HG03469 (cell line): Measurements from ENCODE around the gene KAZN.

Experiments
- ATAC-seq: cut with Tn5 transposase; IDR thresholded peaks from one replicate; pipeline ENCODE4 v1.9.1; 2021; ENCODE audit warnings: mild to moderate bottlenecking, moderate library complexity, moderate number of reproducible peaks; ENCODE audit not compliant: unreplicated experiment

KAZN gene

DNA sequence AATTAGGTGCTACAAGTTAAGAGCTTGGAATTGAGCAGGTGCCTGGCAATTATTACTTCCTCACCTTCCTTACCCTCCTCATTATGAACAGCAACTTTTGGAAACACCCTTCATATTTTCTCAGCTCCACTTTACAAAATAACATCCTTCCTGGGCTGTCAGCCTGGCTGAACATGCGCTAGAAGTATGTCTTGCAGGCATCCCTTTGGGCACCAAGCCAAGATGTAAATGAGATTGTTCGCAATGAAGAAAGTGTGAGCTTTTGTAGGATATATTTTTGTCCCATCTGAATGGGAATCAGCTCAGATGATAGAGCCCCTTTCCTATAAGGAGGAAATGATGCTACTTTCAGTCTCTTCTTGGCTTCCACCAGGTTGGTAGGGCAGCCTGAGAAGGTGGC, 245.9 kb downstream of the KAZN start:
- no peak for ATAC-seq

DNA sequence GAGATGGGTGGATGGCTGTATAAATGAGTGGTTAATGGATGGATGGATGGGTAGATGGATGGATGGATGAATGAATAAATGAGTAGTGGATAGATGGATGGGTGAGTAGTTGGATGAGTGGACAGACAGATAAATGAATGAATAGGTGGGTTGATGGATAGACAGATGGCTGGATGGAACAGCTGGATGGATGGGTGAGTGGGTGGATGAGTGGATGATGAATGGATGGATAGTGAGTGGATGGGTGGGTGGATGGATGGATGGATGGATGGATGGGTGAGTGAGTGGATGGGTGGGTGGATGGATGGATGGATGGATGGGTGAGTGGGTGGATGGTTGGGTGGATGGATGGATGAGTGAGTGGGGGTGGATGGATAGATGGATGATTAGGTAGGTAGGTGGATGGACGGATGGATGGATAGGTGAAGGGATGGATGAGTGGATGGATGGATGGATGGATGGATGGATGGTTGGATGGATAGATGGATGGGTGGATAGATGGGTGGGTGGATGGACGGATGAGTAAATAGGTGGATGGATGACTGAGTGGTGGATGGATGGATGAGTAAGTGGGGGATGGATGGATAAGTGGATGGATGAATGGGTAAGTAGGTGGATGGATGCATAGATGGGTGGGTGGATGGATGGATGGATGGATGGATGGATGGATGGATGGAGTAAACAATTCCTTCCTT, 246.6 kb downstream of the KAZN start:
- ATAC-seq = no peak

DNA sequence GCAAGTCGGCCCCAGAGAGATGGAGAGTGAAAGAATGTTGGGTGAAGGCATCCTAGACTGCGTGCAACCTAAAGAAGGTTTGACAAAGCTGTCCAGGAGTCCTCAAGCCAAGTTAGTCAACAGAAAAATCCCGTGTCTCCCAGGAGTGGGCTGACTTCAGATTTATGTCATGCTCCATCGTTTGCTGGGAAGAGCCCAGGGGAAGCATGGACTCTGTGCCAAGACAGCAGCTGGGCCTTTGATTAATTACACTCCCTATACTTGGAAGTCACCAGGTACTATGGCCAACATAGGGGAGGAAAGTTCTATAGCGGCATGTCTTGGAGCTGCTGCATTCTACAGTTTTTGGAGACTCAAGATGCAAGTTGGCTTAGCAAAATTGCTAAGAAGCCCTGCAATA, 247.4 kb downstream of the KAZN start:
- no peak for ATAC-seq

DNA sequence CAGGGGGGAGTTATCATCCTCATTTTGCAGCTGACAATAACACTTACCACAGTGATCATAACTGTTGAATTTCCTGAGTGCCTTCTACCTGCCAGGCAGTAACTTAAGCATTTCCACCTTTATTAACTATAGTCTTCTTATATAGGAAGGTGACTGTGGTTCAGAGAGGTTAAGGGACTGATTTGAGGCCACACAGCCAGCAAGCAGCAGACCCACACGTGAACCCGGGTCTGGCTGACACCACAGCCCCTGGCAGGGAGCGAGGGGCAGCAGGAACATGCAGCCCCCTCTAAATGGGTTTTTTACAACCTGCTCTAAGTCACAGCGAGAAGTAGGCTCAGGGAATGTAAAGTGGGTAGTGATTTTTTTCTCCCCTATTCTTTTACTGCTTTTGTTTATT, 248.2 kb downstream of the KAZN start:
- no peak for ATAC-seq

DNA sequence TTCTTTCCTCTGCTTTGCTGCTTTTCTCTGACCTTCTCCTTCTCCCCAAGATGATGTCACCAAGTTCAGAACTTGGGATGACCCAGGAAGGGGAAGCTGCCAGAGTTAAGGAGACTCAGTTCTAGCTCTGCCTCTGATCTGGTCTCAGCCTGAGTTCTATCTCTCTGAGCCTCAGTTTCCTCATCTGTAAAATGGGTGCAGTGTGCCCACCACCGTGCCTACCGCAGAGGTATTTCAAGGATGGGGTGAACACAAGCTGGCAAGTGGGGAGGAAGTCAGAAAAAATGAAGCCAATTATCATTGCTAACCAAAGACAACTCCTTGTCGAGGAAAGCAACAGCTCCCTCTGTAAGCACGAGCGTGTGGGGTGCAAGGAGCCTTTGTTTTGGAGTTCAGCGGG, 249.7 kb downstream of the KAZN start:
- ATAC-seq = no peak

DNA sequence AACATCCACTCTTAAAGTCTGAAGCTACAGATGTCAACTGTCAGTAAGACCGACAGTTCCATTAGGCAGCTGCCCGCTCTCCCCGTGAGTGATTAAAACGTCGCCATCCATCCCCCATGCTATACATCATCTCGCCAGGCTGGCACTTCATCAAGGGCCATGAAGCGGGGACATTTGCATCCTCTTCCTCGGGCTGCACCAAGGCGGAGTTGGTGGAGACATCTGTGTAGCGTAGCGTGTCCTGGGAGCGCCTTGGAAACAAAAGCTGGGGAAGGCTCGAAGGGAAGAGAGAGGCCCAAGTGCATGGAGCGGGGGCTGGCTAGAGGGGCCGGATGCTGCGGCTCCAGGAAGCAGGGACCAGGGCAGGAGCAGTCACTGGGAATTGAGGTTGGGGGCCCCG, 250.1 kb downstream of the KAZN start:
- ATAC-seq = no peak

DNA sequence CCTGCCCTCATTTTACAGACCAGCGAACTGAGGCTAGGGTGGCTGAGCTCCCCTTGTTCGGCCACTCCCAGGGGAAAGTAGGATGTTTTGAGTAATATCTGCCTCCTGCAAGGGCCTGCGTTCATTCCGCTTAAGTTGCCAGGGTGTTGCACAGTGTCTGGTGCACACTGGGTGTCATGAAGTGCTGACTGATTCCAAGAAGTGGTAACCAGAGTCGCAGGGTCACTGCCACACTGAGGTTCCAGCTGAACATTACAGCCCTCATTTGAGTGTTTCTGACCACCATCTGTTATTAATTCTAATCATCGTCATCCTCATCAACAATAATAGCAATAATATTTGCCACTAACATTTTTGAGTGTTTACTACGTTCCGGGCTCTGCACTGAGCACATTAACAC, 250.6 kb downstream of the KAZN start:
- no peak for ATAC-seq

DNA sequence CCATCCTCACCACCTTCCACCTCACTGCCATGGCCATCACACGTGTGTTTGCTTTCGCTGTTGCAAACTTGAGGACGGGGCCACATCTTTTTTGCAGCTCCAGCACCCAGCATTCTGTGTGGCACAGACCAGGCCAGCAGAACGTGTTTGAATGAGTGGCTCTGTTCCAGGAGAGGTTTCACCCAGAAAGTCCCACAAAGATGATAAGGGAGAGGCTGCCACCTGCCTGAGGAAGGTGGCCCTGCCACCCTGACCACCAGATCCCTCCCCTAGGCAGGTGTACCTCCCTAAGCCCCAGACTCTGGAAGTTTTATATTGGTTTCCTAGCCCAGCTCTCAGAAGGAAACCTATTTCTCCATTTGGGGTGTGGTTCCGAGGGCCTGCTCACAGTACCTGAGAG, 252.1 kb downstream of the KAZN start:
- no peak for ATAC-seq

DNA sequence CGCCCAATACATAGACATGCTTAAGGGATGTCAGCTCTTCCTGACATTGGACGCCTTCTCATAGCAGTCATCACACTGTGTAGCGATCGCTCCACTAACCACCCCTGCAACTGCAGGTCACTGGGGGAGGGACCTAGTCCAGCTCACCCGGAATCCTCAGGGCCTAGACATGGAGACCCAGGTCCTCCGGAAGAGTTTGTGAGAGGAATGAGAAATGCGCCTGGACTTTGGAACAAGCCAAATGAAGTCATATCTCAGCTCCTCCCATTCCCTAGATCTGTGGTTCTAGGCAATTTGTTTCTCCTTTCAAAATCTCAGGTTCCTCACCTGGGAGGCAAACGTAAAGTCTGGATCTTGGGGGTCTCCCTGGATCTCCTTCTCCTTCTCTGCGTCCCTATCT, 253.3 kb downstream of the KAZN start:
- ATAC-seq = no peak

DNA sequence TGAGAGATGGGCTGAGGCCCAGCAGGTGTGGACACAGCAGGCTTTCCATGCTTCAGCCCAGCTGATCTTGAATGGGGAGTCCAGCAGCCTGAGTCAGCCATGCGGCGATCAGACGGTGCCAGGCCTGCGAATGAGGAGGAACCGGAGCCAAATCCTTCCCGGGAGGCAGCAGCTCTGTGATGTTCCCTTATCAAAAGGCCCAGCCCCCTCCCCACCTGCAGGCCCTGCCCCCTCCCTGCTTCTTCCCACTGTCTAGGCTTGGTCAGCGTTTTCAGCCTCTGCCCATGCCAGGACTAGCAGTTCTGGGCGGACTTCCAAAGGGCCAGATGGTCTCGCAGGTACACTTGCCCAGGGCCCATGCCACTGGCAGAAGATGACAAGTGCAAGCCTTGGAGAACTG, 253.8 kb downstream of the KAZN start:
- no peak for ATAC-seq

DNA sequence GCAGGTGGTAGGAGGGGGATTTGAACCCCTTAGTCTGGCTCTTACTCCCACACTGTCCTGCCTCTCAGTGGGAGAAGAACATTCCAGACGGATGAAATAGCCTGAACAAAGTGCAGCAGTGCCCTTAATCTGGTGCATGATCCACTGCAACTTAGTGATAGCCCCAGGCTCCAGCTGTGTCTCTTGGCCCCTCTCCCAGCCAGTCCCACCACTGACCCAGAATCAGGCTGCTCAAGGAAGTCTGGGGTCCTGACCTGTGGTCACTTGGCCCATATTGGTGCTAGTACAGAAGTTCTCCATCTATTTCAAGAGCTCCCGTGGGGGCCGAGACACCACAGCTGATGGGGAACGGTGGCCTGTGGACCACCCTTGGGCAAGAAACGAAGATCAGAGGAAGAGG, 255.0 kb downstream of the KAZN start:
- no peak for ATAC-seq

DNA sequence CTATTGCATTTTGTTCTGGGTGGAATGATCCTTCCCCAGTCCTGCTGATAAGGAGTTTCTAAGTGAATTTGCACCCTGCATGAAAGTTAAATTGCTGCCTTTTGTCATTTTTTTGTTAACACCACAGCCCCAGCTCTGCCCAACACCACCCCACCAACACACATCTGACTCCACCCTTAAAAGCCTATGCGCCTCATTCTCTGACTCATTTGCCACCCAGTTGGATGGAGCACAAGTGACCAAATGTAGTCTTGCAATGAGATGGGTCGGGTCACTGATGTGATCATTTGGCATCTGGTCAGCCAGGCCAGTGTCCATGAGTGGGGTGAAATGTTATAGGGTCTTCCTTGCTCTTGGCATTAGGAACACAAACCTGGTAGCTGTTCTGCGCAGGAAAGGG, 256.8 kb downstream of the KAZN start:
- ATAC-seq = no peak

DNA sequence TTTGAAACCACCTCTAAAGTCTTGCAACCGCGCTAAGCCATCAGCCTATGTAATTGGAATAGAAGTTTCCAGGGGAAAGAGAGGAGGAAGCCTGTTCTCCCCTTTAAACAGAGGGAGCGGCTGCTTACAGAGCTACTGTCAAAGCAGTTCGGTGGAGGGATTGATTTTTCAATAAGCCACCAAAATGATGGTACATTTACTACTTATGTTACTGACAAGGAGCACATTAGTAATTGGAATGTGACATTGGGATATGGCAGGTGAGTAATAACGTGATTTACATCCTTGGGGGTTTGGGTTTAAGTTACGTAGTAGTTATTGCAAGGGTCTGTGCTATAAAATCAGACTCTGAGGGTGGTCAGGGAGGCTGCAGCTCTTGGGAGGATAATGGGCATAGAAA, 257.3 kb downstream of the KAZN start:
- no peak for ATAC-seq

DNA sequence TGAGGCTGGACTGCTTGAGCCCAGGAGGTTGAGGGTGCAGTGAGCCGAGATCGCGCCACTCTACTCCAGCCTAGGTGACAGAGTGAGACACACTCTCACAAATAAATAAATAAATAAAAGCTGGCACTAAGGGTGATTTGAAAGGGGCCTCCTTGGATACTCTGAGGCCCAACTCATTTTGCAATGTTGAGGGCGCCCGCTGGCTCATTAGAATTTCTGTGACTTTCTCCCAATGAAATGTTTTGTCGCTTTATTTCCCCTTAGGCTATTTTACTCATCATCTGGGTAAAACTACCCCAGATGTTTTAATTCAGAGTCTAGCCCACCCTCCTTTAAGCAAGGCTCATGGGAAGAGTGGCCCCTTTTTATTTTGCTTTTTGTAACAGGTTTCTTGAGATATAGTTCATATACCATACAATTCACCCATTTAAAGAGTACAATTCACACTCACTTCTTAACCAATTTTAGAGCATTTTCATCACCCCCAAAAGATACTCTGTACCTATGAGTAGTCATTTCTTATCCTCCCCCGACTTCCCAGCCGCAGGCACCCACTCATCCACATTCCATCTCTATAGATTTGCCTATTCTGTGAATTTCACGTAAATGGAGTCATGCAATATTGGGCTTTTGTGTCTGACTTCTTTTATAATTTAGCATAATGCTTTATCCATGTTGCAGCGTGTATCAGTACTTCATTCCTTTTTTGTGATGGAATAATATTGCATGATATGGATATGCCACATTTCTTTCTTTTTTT, 259.1 kb downstream of the KAZN start:
- ATAC-seq = no peak

DNA sequence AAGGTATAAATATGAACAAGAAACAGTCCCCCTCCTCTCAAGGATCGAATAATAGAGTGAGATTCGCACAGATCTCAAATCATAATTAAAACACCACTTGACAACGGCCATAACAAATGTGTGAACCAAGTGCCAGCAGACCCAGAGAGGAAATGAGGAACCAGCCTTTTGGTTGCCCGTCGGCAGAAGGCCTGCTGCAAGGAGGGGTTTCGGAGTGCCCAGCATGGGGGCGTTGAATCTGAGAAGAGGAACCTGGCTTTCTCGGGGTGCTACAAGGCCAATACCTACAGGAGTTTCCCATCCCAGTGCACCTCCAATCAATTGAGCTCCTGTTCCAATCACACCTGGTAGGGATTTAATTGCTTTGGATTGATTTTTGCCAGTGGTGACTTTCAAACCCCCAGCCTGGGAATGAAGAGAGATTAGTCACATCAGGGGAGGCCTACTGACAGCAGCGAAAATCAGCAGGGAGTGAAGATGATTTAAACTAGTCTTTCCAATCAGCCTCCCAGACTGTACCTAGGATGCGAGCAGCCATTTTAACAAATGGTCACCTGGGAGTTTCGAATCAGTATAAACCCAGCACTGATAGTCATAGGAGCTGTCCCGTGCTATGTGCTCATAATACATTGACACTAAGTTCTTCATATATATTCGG, 263.8 kb downstream of the KAZN start:
- ATAC-seq = no peak

DNA sequence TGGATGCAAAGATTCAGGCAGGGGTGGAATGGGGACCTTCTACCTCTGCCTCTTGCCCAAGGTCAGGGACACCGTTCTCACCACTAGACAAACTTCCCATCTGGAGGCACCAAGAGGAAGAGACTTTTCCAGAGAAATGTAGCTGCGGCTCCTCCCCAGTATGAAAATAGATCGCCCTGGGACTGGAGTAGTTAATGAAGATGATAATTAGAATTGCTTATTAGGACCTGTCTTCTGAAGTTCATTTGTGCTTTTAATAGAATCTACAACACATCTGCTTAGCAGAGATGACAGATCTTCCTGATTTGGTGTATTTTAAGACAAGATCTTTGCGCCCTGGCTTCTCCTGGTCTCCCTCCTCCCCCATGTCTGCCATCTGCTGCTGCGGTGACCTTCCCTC, 266.6 kb downstream of the KAZN start:
- ATAC-seq = no peak

DNA sequence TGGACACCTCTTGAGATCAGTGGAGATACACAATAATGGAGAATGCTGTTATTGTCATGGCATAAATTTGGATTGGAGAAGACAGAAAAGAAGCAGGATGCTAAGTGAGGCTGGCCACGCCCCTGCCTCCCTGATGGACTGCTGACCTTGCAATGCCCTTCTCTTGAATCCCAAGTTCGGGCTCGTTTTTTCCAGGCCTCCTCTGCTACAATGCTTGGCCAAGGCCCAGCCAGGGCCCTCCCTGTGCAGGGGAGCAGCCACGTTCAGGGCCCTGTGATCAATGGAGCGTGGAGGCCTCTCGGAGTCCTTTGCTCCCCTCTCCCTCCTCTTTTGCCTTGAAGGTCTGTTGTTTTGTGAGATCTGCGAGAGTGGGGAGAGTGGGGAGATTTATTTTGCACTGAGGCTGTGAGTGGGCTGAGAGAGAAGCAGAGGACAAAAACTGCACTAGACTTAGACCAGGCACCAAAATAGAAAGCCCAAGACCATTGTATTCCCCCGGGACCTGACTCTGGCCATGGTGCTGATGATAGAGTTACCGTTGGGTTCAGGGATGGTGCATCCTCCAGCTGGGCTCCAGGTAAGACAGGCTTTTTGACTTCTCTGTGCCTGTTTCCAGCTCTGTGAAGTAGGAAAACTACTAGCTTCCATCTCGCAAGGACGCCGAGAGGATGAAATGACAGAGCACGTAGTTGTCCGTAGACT, 268.6 kb downstream of the KAZN start:
- no peak for ATAC-seq

DNA sequence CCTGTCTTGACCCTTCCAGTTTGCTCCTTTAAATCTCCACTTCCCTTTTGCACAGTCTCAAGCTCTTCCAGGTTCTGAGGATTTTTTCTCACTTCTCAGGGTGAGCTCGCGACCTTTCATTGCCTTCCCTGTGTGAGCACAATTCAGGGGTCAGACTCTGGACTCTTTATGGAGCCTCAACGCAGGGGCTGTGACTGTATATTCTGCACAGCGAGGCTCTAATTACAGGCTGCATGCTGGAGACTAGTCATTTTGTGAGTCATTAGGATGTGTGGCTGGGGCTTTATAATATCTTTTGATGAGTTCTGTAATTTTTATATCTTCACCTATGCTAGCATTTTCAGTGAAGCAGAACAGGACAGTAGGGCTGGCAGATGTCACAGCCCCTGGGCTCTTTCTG, 270.7 kb downstream of the KAZN start:
- no peak for ATAC-seq

DNA sequence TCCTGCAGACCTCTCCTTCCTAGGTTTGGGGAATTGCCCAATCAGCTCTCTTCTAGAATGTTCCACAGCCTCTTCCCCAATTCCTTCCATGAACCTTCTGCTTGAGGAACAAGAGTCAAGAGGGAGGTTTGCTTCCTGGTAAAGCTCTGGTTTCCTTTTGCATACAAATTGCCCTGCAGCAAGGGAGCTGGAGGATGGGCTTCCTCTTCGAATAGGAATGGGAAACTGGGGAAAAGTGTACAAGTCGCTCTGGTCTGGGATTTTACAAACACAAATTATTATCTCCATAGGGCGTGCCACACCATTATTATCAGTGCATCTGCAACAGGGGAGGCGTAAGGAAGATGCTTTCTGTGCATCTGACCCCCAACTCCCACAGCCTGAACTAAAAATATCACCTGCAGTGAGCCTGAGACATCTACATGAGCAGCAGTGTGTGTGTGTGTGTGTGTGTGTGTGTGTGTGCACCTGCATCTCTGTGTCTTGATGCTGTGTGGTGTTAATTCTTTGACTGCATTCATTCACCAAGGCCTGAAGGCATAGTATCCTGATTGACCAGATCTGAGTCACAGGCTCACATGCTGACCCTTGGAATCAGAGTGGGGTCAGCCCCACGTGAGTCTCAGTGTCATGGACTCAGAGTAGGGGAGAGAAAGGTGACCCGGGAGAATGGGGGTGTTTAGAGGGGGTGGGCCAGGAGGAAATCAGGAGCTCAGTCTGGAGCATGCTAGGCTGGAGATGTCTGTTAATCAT, 272.9 kb downstream of the KAZN start:
- no peak for ATAC-seq

DNA sequence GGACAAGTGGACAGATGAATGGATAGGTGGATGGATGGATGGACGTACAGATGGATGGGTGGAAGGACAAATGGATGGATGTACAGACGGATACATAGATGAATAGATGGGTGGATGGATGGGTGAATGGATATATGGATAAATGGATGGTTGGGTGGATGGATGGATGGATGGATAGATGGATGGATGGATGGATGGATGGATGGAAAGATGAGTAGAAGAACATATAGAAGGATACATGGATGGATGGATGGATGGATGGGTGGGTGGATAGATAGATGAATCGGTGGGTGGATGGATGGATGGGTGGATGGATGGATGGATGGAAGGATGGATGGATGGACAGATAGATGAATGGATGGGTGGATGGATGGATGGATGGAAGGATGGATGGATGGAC, 274.3 kb downstream of the KAZN start:
- ATAC-seq = no peak

DNA sequence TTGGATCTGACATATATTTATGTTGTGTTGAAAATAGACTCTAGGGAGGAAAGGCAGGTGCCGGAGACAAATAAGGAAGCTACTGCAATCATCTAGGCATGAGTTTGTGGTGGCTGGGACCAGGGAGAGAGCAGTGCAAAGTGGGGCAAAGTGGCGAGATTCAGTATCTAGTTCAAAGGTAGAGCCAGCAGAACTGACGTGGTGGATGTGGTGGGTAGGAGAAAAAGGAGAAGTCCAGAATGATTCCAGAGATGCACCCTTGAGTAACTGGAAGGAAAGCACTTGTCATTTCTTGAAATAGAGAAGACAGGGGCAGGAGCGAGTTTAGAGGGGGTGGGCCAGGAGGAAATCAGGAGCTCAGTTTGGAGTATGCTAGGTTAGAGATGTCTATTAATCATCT, 275.2 kb downstream of the KAZN start:
- ATAC-seq = no peak
